ENCODE data around the gene AQP12A. TPM values are rescaled to one million over a fixed set of nuclear protein-coding genes. Genes with fewer than 3 reads are reported as not detected.

The AQP12A gene
- total RNA-seq, 2 donors from 2014 or later, result not detected

GRCh38 chr2:240646900-240647502, 44.7 kb upstream of the AQP12A start:
- H3K27ac ChIP-seq, result no peak overlapping the region
- DNase-seq (ENCODE audit: low spot score), result no peak
- TF ChIP-seq CTCF (IDR thresholded peaks at IDR 0.05), result no peak
- no peak for TF ChIP-seq POLR2A (IDR thresholded peaks at IDR 0.05)
- TF ChIP-seq POLR2AphosphoS5 (IDR thresholded peaks at IDR 0.05), result no peak
- intact Hi-C loops (cut with DNase I), result no loop called here
- H3K27me3 ChIP-seq (replicated peaks; ENCODE audit: insufficient read depth), result peaks cover 6% of the 10 kb centered on the region
- WGBS, result 70% methylated on average over 26 of the region's 30 CpGs
- H3K9me3 ChIP-seq, result no peaks in the 10 kb centered on the region
- no peaks in the 10 kb centered on the region for H3K36me3 ChIP-seq
- H3K4me1 ChIP-seq (replicated peaks), result no peaks in the 10 kb centered on the region
- H3K4me3 ChIP-seq, result no peak overlapping the region

GRCh38 chr2:240647503-240648154, 44.0 kb upstream of the AQP12A start:
- Histone ChIP-seq H3K9me3 (no peaks in the 10 kb centered on the region), H3K36me3 (no peaks in the 10 kb centered on the region), H3K4me1 (replicated peaks) (no peaks in the 10 kb centered on the region), H3K27ac (no peak overlapping the region), H3K4me3 (no peak overlapping the region), H3K27me3 (replicated peaks; ENCODE audit: insufficient read depth) (peaks cover 6% of the 10 kb centered on the region)
- TF ChIP-seq POLR2AphosphoS5 (IDR thresholded peaks at IDR 0.05), result no peak
- 80% methylated on average over 22 of the region's 22 CpGs for WGBS
- intact Hi-C loops (cut with DNase I), result no loop called here
- DNase-seq (ENCODE audit: low spot score), result no peak

- Histone ChIP-seq H3K27me3 (replicated peaks; ENCODE audit: insufficient read depth) (peaks cover 6% of the 10 kb centered on the region), H3K27ac (no peak overlapping the region), H3K9me3 (no peaks in the 10 kb centered on the region), H3K4me1 (replicated peaks) (no peaks in the 10 kb centered on the region), H3K4me3 (no peak overlapping the region), H3K36me3 (no peaks in the 10 kb centered on the region)
- no peak for DNase-seq (ENCODE audit: low spot score)
- intact Hi-C loops (cut with DNase I), result no loop called here
- no peak for TF ChIP-seq CTCF (IDR thresholded peaks at IDR 0.05)
- no peak for TF ChIP-seq POLR2A (IDR thresholded peaks at IDR 0.05)
- 83% methylated on average over 6 of the region's 6 CpGs for WGBS
Measured at GRCh38 chr2:240648155-240648649, 43.5 kb upstream of the AQP12A start.

GRCh38 chr2:240648650-240649275, 42.9 kb upstream of the AQP12A start:
- no peak for DNase-seq (ENCODE audit: low spot score)
- intact Hi-C loops (cut with DNase I), result no loop called here
- Histone ChIP-seq H3K27me3 (replicated peaks; ENCODE audit: insufficient read depth) (peaks cover 6% of the 10 kb centered on the region), H3K9me3 (no peaks in the 10 kb centered on the region), H3K27ac (no peak overlapping the region), H3K36me3 (no peaks in the 10 kb centered on the region), H3K4me1 (replicated peaks) (no peaks in the 10 kb centered on the region), H3K4me3 (no peak overlapping the region)
- 35% methylated on average over 19 of the region's 19 CpGs for WGBS
- TF ChIP-seq POLR2A (IDR thresholded peaks at IDR 0.05), result no peak
- TF ChIP-seq CTCF (IDR thresholded peaks at IDR 0.05), result no peak
- TF ChIP-seq POLR2AphosphoS5 (IDR thresholded peaks at IDR 0.05), result no peak

- H3K4me3 ChIP-seq, result no peak overlapping the region
- TF ChIP-seq POLR2AphosphoS5 (IDR thresholded peaks at IDR 0.05), result no peak
- H3K27me3 ChIP-seq (replicated peaks; ENCODE audit: insufficient read depth), result peaks cover 6% of the 10 kb centered on the region
- intact Hi-C loops (cut with DNase I), result no loop called here
- no peaks in the 10 kb centered on the region for H3K4me1 ChIP-seq (replicated peaks)
- no peak for DNase-seq (ENCODE audit: low spot score)
- H3K9me3 ChIP-seq, result no peaks in the 10 kb centered on the region
- no peaks in the 10 kb centered on the region for H3K36me3 ChIP-seq
- WGBS, result 47% methylated on average over 7 of the region's 7 CpGs
- H3K27ac ChIP-seq, result no peak overlapping the region
Measured at GRCh38 chr2:240649331-240649730, 42.3 kb upstream of the AQP12A start.

All from prostate gland (tissue), 2 donors.